ENCODE data around the gene CRISPLD2.

DNA sequence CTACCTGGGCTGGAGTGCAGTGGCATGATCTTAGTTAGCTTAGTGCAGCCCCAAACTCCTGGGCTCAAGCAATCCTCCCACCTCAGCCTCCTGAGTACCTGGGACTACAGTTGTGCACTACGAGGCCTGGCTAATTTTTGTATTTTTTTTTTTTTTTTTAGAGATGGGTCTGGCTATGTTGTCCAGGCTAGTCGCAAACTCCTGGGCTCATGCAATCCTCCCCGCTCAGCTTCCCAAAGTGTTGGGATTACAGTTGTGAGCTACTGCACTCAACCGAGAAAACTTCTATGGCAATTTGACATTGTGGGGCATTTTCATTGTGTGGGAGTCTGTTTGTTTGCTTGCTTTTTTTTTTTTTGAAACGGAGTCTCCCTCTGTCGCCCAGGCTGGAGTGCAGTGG is 30.0 kb downstream of the CRISPLD2 start:
- TF ChIP-seq MYBL2 (IDR thresholded peaks at IDR 0.05; ENCODE audit: low read depth) (no peak), MYBL2 (CRISPR knock-in tag; IDR thresholded peaks at IDR 0.05; ENCODE audit: borderline replicate concordance) (no peak), PHF8 (IDR thresholded peaks at IDR 0.05; ENCODE audit: borderline replicate concordance, low read length) (no peak), ERF (CRISPR knock-in tag; IDR thresholded peaks at IDR 0.05) (no peak), SRSF7 (optimal IDR thresholded peaks at IDR 0.05; ENCODE audit: low read depth, low read length) (no peak), SMC3 (conservative IDR thresholded peaks at IDR 0.05; ENCODE audit: insufficient read depth, low read depth, low read length) (no peak), RHOXF2B (CRISPR knock-in tag; conservative IDR thresholded peaks at IDR 0.05) (no peak), POLR2AphosphoS5 (IDR thresholded peaks at IDR 0.05; ENCODE audit: control insufficient read depth, insufficient read depth, low read depth, low read length) (no peak), ZNF274 (IDR thresholded peaks at IDR 0.05; ENCODE audit: borderline replicate concordance, low read depth, low read length) (no peak), EP300 (IDR thresholded peaks at IDR 0.05; ENCODE audit: low read length) (no peak), RBM34 (IDR thresholded peaks at IDR 0.05; ENCODE audit: borderline replicate concordance, insufficient read depth, low read length) (no peak)
- TF ChIP-seq, protein P1, sequence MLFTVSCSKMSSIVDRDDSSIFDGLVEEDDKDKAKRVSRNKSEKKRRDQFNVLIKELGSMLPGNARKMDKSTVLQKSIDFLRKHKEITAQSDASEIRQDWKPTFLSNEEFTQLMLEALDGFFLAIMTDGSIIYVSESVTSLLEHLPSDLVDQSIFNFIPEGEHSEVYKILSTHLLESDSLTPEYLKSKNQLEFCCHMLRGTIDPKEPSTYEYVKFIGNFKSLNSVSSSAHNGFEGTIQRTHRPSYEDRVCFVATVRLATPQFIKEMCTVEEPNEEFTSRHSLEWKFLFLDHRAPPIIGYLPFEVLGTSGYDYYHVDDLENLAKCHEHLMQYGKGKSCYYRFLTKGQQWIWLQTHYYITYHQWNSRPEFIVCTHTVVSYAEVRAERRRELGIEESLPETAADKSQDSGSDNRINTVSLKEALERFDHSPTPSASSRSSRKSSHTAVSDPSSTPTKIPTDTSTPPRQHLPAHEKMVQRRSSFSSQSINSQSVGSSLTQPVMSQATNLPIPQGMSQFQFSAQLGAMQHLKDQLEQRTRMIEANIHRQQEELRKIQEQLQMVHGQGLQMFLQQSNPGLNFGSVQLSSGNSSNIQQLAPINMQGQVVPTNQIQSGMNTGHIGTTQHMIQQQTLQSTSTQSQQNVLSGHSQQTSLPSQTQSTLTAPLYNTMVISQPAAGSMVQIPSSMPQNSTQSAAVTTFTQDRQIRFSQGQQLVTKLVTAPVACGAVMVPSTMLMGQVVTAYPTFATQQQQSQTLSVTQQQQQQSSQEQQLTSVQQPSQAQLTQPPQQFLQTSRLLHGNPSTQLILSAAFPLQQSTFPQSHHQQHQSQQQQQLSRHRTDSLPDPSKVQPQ (CRISPR knock-in tag; IDR thresholded peaks at IDR 0.05; ENCODE audit: borderline replicate concordance) = no peak
- TF ChIP-seq, protein P2, sequence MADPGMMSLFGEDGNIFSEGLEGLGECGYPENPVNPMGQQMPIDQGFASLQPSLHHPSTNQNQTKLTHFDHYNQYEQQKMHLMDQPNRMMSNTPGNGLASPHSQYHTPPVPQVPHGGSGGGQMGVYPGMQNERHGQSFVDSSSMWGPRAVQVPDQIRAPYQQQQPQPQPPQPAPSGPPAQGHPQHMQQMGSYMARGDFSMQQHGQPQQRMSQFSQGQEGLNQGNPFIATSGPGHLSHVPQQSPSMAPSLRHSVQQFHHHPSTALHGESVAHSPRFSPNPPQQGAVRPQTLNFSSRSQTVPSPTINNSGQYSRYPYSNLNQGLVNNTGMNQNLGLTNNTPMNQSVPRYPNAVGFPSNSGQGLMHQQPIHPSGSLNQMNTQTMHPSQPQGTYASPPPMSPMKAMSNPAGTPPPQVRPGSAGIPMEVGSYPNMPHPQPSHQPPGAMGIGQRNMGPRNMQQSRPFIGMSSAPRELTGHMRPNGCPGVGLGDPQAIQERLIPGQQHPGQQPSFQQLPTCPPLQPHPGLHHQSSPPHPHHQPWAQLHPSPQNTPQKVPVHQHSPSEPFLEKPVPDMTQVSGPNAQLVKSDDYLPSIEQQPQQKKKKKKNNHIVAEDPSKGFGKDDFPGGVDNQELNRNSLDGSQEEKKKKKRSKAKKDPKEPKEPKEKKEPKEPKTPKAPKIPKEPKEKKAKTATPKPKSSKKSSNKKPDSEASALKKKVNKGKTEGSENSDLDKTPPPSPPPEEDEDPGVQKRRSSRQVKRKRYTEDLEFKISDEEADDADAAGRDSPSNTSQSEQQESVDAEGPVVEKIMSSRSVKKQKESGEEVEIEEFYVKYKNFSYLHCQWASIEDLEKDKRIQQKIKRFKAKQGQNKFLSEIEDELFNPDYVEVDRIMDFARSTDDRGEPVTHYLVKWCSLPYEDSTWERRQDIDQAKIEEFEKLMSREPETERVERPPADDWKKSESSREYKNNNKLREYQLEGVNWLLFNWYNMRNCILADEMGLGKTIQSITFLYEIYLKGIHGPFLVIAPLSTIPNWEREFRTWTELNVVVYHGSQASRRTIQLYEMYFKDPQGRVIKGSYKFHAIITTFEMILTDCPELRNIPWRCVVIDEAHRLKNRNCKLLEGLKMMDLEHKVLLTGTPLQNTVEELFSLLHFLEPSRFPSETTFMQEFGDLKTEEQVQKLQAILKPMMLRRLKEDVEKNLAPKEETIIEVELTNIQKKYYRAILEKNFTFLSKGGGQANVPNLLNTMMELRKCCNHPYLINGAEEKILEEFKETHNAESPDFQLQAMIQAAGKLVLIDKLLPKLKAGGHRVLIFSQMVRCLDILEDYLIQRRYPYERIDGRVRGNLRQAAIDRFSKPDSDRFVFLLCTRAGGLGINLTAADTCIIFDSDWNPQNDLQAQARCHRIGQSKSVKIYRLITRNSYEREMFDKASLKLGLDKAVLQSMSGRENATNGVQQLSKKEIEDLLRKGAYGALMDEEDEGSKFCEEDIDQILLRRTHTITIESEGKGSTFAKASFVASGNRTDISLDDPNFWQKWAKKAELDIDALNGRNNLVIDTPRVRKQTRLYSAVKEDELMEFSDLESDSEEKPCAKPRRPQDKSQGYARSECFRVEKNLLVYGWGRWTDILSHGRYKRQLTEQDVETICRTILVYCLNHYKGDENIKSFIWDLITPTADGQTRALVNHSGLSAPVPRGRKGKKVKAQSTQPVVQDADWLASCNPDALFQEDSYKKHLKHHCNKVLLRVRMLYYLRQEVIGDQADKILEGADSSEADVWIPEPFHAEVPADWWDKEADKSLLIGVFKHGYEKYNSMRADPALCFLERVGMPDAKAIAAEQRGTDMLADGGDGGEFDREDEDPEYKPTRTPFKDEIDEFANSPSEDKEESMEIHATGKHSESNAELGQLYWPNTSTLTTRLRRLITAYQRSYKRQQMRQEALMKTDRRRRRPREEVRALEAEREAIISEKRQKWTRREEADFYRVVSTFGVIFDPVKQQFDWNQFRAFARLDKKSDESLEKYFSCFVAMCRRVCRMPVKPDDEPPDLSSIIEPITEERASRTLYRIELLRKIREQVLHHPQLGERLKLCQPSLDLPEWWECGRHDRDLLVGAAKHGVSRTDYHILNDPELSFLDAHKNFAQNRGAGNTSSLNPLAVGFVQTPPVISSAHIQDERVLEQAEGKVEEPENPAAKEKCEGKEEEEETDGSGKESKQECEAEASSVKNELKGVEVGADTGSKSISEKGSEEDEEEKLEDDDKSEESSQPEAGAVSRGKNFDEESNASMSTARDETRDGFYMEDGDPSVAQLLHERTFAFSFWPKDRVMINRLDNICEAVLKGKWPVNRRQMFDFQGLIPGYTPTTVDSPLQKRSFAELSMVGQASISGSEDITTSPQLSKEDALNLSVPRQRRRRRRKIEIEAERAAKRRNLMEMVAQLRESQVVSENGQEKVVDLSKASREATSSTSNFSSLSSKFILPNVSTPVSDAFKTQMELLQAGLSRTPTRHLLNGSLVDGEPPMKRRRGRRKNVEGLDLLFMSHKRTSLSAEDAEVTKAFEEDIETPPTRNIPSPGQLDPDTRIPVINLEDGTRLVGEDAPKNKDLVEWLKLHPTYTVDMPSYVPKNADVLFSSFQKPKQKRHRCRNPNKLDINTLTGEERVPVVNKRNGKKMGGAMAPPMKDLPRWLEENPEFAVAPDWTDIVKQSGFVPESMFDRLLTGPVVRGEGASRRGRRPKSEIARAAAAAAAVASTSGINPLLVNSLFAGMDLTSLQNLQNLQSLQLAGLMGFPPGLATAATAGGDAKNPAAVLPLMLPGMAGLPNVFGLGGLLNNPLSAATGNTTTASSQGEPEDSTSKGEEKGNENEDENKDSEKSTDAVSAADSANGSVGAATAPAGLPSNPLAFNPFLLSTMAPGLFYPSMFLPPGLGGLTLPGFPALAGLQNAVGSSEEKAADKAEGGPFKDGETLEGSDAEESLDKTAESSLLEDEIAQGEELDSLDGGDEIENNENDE (IDR thresholded peaks at IDR 0.05; ENCODE audit: low read depth, low read length) = no peak
- TF ChIP-seq, protein P3, sequence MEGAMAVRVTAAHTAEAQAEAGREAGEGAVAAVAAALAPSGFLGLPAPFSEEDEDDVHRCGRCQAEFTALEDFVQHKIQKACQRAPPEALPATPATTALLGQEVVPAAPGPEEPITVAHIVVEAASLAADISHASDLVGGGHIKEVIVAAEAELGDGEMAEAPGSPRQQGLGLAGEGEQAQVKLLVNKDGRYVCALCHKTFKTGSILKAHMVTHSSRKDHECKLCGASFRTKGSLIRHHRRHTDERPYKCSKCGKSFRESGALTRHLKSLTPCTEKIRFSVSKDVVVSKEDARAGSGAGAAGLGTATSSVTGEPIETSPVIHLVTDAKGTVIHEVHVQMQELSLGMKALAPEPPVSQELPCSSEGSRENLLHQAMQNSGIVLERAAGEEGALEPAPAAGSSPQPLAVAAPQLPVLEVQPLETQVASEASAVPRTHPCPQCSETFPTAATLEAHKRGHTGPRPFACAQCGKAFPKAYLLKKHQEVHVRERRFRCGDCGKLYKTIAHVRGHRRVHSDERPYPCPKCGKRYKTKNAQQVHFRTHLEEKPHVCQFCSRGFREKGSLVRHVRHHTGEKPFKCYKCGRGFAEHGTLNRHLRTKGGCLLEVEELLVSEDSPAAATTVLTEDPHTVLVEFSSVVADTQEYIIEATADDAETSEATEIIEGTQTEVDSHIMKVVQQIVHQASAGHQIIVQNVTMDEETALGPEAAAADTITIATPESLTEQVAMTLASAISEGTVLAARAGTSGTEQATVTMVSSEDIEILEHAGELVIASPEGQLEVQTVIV (CRISPR knock-in tag; IDR thresholded peaks at IDR 0.05; ENCODE audit: borderline replicate concordance) = no peak
- TF ChIP-seq, protein P4, sequence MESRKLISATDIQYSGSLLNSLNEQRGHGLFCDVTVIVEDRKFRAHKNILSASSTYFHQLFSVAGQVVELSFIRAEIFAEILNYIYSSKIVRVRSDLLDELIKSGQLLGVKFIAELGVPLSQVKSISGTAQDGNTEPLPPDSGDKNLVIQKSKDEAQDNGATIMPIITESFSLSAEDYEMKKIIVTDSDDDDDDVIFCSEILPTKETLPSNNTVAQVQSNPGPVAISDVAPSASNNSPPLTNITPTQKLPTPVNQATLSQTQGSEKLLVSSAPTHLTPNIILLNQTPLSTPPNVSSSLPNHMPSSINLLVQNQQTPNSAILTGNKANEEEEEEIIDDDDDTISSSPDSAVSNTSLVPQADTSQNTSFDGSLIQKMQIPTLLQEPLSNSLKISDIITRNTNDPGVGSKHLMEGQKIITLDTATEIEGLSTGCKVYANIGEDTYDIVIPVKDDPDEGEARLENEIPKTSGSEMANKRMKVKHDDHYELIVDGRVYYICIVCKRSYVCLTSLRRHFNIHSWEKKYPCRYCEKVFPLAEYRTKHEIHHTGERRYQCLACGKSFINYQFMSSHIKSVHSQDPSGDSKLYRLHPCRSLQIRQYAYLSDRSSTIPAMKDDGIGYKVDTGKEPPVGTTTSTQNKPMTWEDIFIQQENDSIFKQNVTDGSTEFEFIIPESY (CRISPR knock-in tag; IDR thresholded peaks at IDR 0.05) = no peak
